Thoracic aorta (tissue), 2 donors: ENCODE results near the gene ERC1. TPM values are rescaled to one million over a fixed set of nuclear protein-coding genes. Genes with fewer than 3 reads are reported as not detected.

ENCODE experiments used
- ATAC-seq: fragments of 150-250 bp; one replicate; pipeline ENCODE4 v1.8.0; 2017; ENCODE audit warnings: low read depth; ENCODE audit not compliant: insufficient number of reproducible peaks, low FRiP score
- DNase-seq: peaks from one replicate; pipeline ENCODE4 v3.0.0-alpha.2; 2020; ENCODE audit warnings: low spot score
- H3K27ac ChIP-seq, 2 donors: fragments of 200-600 bp; sonication (generic); 1 replicate in 1 of 2; 2 replicates in 1 of 2; pipeline ENCODE4 v1.5.1; 2016; ENCODE audit warnings: mild to moderate bottlenecking in 2 of 2, moderate library complexity in 2 of 2
- H3K27me3 ChIP-seq: fragments of 200-600 bp; sonication (generic); replicated peaks from 2 replicates; pipeline ENCODE4 v1.6.0; 2016; ENCODE audit warnings: mild to moderate bottlenecking; ENCODE audit not compliant: insufficient read depth
- H3K36me3 ChIP-seq: fragments of 200-600 bp; sonication (generic); one replicate; pipeline ENCODE4 v1.5.1; 2016
- H3K4me1 ChIP-seq, 2 donors: fragments of 200-600 bp; sonication (generic); 1 replicate in 1 of 2; 2 replicates in 1 of 2; pipeline versions ENCODE4 v1.5.1 to v1.6.0; 2016; ENCODE audit warnings: low read depth in 2 of 2, mild to moderate bottlenecking in 1 of 2; ENCODE audit not compliant: control insufficient read depth in 1 of 2
- H3K4me3 ChIP-seq: fragments of 200-600 bp; sonication (generic); 2 replicates; pipeline ENCODE4 v1.5.1; 2016; ENCODE audit warnings: mild to moderate bottlenecking
- H3K9me3 ChIP-seq: fragments of 200-600 bp; sonication (generic); 2 replicates; pipeline ENCODE4 v1.5.1; 2016
- total RNA-seq, 2 donors: library from RNA; depleted of rRNA; stranded (reverse); fragments of >200 nt; gene quantifications; one replicate each; pipeline versions ENCODE4 v1.1.0 to v1.2.3, GENCODE V29; 2016
- TF ChIP-seq, protein P1 (sequence below): fragments of 200-600 bp; sonication (generic); IDR thresholded peaks from one replicate; pipeline ENCODE4 v1.5.1; 2019; ENCODE audit warnings: antibody characterized with exemption

Gene ERC1
- total RNA-seq, 2 donors from 2014 or later = 45.8 to 80.0 TPM

GRCh38 chr12:989751-990660 is 1.0 kb upstream of the ERC1 start:
- H3K4me1 ChIP-seq = peaks cover 24 to 37% of the 10 kb centered on the region in 2 donors
- peak; percentile 41 for DNase-seq
- peak overlapping the region; percentile 93 to 96 for H3K27ac ChIP-seq
- peak overlapping the region; percentile 90 for H3K4me3 ChIP-seq
- no peaks in the 10 kb centered on the region for H3K27me3 ChIP-seq
- no peaks in the 10 kb centered on the region for H3K36me3 ChIP-seq
- peak; percentile 9 for ATAC-seq
- TF ChIP-seq, protein P1, sequence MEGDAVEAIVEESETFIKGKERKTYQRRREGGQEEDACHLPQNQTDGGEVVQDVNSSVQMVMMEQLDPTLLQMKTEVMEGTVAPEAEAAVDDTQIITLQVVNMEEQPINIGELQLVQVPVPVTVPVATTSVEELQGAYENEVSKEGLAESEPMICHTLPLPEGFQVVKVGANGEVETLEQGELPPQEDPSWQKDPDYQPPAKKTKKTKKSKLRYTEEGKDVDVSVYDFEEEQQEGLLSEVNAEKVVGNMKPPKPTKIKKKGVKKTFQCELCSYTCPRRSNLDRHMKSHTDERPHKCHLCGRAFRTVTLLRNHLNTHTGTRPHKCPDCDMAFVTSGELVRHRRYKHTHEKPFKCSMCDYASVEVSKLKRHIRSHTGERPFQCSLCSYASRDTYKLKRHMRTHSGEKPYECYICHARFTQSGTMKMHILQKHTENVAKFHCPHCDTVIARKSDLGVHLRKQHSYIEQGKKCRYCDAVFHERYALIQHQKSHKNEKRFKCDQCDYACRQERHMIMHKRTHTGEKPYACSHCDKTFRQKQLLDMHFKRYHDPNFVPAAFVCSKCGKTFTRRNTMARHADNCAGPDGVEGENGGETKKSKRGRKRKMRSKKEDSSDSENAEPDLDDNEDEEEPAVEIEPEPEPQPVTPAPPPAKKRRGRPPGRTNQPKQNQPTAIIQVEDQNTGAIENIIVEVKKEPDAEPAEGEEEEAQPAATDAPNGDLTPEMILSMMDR = no peak
- no peaks in the 10 kb centered on the region for H3K9me3 ChIP-seq

DNA sequence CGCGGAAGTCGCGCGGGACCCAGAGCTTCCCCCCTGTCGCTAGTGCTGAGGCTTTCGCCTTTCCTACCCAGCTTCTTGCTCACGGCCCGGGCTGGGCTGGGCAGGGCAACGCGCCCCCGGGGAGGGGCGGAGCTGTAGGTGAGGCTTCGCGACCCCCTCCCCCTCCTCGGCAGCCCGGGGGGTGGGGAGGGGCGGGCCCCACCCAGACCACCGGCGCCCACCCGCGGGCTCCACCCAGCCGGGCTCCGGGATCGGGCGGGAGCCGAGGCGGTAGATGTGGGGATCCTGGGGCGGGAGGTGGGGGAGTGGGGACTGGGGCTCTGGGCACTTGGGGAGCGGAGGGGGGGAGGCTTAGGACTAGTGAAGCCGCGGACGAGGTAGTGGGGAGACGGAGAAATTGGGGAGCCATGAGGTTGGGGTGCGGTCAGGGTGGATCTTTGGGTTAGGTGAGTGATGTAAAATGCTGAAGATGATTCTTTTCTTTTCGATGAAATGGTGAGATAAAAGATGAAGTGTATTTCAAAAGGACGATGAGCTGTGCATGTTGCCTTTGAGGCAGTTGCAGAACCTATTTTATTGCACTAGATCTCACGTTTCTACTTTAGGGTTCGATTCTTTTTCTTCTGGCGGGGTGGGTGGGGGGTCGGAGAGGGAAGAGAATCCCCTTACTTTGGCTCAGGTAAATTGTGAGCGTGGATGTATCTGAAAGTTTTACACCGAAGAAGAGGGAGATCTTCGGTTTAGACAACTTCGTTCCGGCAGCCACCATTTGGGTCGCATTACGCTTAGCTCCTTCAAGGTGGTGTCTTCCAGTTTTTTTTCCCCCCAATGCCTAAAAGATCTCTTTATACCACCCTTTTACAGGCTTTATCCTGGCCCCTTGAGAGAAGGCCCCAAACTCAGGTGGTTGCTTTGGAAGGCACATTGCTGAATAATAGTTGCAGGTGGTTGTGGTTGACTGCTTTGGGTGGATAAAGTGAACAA is 619 bp downstream of the ERC1 start:
- H3K27ac ChIP-seq = peak overlapping the region; percentile 93 to 96
- no peaks in the 10 kb centered on the region for H3K36me3 ChIP-seq
- H3K4me3 ChIP-seq = peak overlapping the region; percentile 90
- ATAC-seq = peak; percentile 5
- TF ChIP-seq, protein P1 = no peak
- no peak for DNase-seq
- peaks cover 24 to 37% of the 10 kb centered on the region in 2 donors for H3K4me1 ChIP-seq
- H3K27me3 ChIP-seq = no peaks in the 10 kb centered on the region
- no peaks in the 10 kb centered on the region for H3K9me3 ChIP-seq

- ATAC-seq = no peak
- peak overlapping the region; percentile 93 to 96 for H3K27ac ChIP-seq
- no peaks in the 10 kb centered on the region for H3K36me3 ChIP-seq
- no peaks in the 10 kb centered on the region for H3K9me3 ChIP-seq
- H3K4me3 ChIP-seq = no peak overlapping the region
- peaks cover 27 to 43% of the 10 kb centered on the region in 2 donors for H3K4me1 ChIP-seq
- DNase-seq = no peak
- TF ChIP-seq, protein P1 = no peak
- H3K27me3 ChIP-seq = no peaks in the 10 kb centered on the region
Observed at GRCh38 chr12:992647-993046, 1.6 kb downstream of the ERC1 start.

DNA sequence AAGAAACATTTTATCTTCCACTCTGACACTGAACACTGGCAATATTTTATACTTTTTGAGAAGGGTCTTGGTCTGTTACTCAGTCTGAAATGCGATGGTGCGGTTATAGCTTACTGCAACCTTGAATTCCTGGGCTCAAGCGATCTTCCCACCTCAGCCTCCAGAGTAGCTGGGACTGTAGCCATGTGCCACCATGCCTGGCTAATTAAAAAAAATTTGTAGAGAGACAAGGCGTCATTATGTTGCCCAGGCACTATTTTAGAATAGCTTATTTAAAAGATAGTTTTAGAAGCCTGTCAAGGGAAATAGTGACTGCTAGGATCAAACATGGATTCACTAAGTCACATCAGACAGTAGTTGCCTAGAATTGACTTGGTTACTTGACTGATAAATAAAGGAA is 5.9 kb downstream of the ERC1 start:
- no peak for ATAC-seq
- H3K27ac ChIP-seq = no peak overlapping the region
- DNase-seq = no peak
- TF ChIP-seq, protein P1 = no peak
- no peaks in the 10 kb centered on the region for H3K9me3 ChIP-seq
- H3K4me3 ChIP-seq = no peak overlapping the region
- no peaks in the 10 kb centered on the region for H3K27me3 ChIP-seq
- H3K36me3 ChIP-seq = no peaks in the 10 kb centered on the region
- peaks cover 12 to 38% of the 10 kb centered on the region in 2 donors for H3K4me1 ChIP-seq

DNA sequence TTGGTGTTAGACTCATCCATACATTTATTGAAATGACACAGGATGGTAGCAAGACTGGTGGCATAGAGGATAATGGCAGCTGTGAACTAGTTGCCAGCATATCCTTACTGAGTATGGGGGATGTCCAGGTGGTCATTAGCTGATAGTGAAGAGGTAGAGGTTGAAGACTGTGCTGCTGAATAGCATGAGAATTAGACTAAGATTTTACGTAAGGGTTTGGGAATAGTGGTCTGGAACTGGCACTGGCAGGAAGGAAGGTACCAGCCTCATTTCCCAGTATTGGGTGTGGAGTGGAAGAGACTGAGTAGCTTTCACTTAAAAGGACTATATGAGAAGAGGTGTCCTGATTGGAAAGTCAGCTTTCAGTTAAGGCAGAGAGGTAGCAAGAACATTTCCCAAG is 6.5 kb downstream of the ERC1 start:
- no peak overlapping the region for H3K4me3 ChIP-seq
- no peaks in the 10 kb centered on the region for H3K36me3 ChIP-seq
- H3K9me3 ChIP-seq = no peaks in the 10 kb centered on the region
- no peaks in the 10 kb centered on the region for H3K27me3 ChIP-seq
- peak overlapping the region in 1 of 2 donors; percentile 44 for H3K27ac ChIP-seq
- TF ChIP-seq, protein P1 = no peak
- no peak for ATAC-seq
- peaks cover 11 to 32% of the 10 kb centered on the region in 2 donors for H3K4me1 ChIP-seq
- no peak for DNase-seq
